Stomach (tissue), 4 donors: ENCODE data around the gene B4GALT6.

Experiments used
- EP300 ChIP-seq: sonication (generic); formaldehyde crosslinking; IDR thresholded peaks from one replicate; pipeline ENCODE4 v1.6.1; 2017; ENCODE audit warnings: antibody characterized with exemption
- POLR2A ChIP-seq, 4 donors: fragments of 450-650 bp; IDR thresholded peaks; one replicate each; pipeline ENCODE4 v1.6.1; 2016; ENCODE audit warnings: antibody characterized with exemption in 4 of 4, control low read depth in 2 of 4, mild to moderate bottlenecking in 1 of 4, moderate library complexity in 1 of 4
- TF ChIP-seq, protein P1 (sequence below), 7 experiments: fragments of 450-650 bp in 4 of 7; fragments of 200-600 bp in 3 of 7; sonication (generic) in 3 of 7; IDR thresholded peaks; one replicate each; pipeline ENCODE4 v1.5.1; 2016 to 2019; ENCODE audit warnings: antibody characterized with exemption in 7 of 7, control low read depth in 2 of 7, mild to moderate bottlenecking in 1 of 7

DNA sequence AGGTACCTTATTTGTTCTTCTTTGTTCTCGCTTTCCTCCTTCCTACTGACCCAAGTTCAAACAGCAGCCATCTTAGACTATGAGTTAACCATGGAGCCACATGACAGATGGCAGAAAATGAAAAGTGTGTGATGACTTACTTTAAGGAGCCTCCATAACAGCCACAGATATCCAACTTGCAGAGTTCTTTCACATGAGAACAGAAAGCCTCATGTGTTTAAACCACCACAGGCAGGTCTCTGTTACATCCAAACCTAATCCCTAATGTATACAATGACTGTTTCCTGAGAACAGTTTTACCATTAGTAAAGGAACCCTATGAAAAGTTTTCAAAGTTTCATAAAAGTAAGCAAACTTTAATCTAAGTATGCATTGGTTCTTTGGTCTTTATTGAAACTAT lies 20.3 kb downstream of the B4GALT6 start:
- TF ChIP-seq, protein P1, sequence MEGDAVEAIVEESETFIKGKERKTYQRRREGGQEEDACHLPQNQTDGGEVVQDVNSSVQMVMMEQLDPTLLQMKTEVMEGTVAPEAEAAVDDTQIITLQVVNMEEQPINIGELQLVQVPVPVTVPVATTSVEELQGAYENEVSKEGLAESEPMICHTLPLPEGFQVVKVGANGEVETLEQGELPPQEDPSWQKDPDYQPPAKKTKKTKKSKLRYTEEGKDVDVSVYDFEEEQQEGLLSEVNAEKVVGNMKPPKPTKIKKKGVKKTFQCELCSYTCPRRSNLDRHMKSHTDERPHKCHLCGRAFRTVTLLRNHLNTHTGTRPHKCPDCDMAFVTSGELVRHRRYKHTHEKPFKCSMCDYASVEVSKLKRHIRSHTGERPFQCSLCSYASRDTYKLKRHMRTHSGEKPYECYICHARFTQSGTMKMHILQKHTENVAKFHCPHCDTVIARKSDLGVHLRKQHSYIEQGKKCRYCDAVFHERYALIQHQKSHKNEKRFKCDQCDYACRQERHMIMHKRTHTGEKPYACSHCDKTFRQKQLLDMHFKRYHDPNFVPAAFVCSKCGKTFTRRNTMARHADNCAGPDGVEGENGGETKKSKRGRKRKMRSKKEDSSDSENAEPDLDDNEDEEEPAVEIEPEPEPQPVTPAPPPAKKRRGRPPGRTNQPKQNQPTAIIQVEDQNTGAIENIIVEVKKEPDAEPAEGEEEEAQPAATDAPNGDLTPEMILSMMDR (IDR thresholded peaks at IDR 0.05), result no peak
- no peak for TF ChIP-seq EP300
- TF ChIP-seq POLR2A (IDR thresholded peaks at IDR 0.05), result no peak
